Rectal smooth muscle tissue (tissue), 1 donor: ENCODE data around the gene BPIFA3.

Source experiments
- H3K27ac ChIP-seq: one replicate; pipeline ENCODE4 v1.7.0; 2013; ENCODE audit warnings: low read depth, low read length, inconsistent platforms
- H3K27me3 ChIP-seq: one replicate; pipeline ENCODE4 v1.7.0; 2013; ENCODE audit warnings: low read length; ENCODE audit not compliant: control insufficient read depth, insufficient read depth
- H3K36me3 ChIP-seq: one replicate; pipeline ENCODE4 v1.7.0; 2013; ENCODE audit warnings: low read length; ENCODE audit not compliant: control insufficient read depth, insufficient read depth
- H3K4me1 ChIP-seq: one replicate; pipeline ENCODE4 v1.7.0; 2013; ENCODE audit warnings: low read length; ENCODE audit not compliant: control insufficient read depth, insufficient read depth
- H3K4me3 ChIP-seq: one replicate; pipeline ENCODE4 v1.7.0; 2013; ENCODE audit warnings: low read length
- H3K9ac ChIP-seq: one replicate; pipeline ENCODE4 v1.7.0; 2013; ENCODE audit warnings: low read length

The BPIFA3 gene

GRCh38 chr20:33232486-33233072, 15.4 kb downstream of the BPIFA3 start:
- no peak overlapping the region for H3K27ac ChIP-seq

GRCh38 chr20:33233129-33233774, 16.1 kb downstream of the BPIFA3 start:
- Histone ChIP-seq H3K36me3 (no peaks in the 10 kb centered on the region), H3K27ac (no peak overlapping the region), H3K4me3 (no peak overlapping the region), H3K27me3 (no peaks in the 10 kb centered on the region), H3K4me1 (no peaks in the 10 kb centered on the region), H3K9ac (no peak overlapping the region)

More at GRCh38 chr20:33232486-33233072, 15.4 kb downstream of the BPIFA3 start:
- no peaks in the 10 kb centered on the region for H3K27me3 ChIP-seq
- H3K4me3 ChIP-seq: no peak overlapping the region
- H3K36me3 ChIP-seq: no peaks in the 10 kb centered on the region
- H3K4me1 ChIP-seq: no peaks in the 10 kb centered on the region
- H3K9ac ChIP-seq: no peak overlapping the region

GRCh38 chr20:33234050-33234449, 16.9 kb downstream of the BPIFA3 start:
- Histone ChIP-seq H3K4me3 (no peak overlapping the region), H3K4me1 (no peaks in the 10 kb centered on the region), H3K36me3 (no peaks in the 10 kb centered on the region), H3K27ac (no peak overlapping the region), H3K27me3 (no peaks in the 10 kb centered on the region), H3K9ac (no peak overlapping the region)

- Histone ChIP-seq H3K4me1 (no peaks in the 10 kb centered on the region), H3K36me3 (no peaks in the 10 kb centered on the region), H3K9ac (no peak within 1 kb of the TSS), H3K27me3 (no peaks in the 10 kb centered on the region), H3K27ac (no peak within 1 kb of the TSS), H3K4me3 (no peak within 1 kb of the TSS)
These were observed 18.5 kb downstream of the BPIFA3 start, which contains the start of gene BPIFA1 for GRCh38 chr20:33235696-33236095. BPIFA1 (plus strand) TSS chr20:33235996; CDS start chr20:33237712, 1,716 bp downstream.

- Histone ChIP-seq H3K4me3 (no peak overlapping the region), H3K9ac (no peak overlapping the region), H3K36me3 (no peaks in the 10 kb centered on the region), H3K27me3 (no peaks in the 10 kb centered on the region), H3K4me1 (no peaks in the 10 kb centered on the region), H3K27ac (no peak overlapping the region)
These were observed 19.2 kb downstream of the BPIFA3 start for GRCh38 chr20:33236351-33236750.

GRCh38 chr20:33237989-33238388, 20.8 kb downstream of the BPIFA3 start:
- no peaks in the 10 kb centered on the region for H3K36me3 ChIP-seq
- no peaks in the 10 kb centered on the region for H3K27me3 ChIP-seq
- no peaks in the 10 kb centered on the region for H3K4me1 ChIP-seq
- H3K27ac ChIP-seq: no peak overlapping the region
- H3K9ac ChIP-seq: no peak overlapping the region
- no peak overlapping the region for H3K4me3 ChIP-seq

- Histone ChIP-seq H3K36me3 (no peaks in the 10 kb centered on the region), H3K4me1 (no peaks in the 10 kb centered on the region), H3K27ac (no peak overlapping the region), H3K9ac (no peak overlapping the region), H3K4me3 (no peak overlapping the region), H3K27me3 (no peaks in the 10 kb centered on the region)
These were observed 22.3 kb downstream of the BPIFA3 start for GRCh38 chr20:33239418-33239817.

GRCh38 chr20:33239979-33240736, 23.0 kb downstream of the BPIFA3 start:
- H3K27ac ChIP-seq: no peak overlapping the region
- H3K27me3 ChIP-seq: no peaks in the 10 kb centered on the region
- H3K4me1 ChIP-seq: no peaks in the 10 kb centered on the region
- no peak overlapping the region for H3K4me3 ChIP-seq
- H3K9ac ChIP-seq: no peak overlapping the region
- no peaks in the 10 kb centered on the region for H3K36me3 ChIP-seq

GRCh38 chr20:33240923-33241322, 23.8 kb downstream of the BPIFA3 start:
- Histone ChIP-seq H3K9ac (no peak overlapping the region), H3K27ac (no peak overlapping the region), H3K36me3 (no peaks in the 10 kb centered on the region), H3K27me3 (no peaks in the 10 kb centered on the region), H3K4me1 (no peaks in the 10 kb centered on the region), H3K4me3 (no peak overlapping the region)

GRCh38 chr20:33242319-33243100, 25.4 kb downstream of the BPIFA3 start:
- Histone ChIP-seq H3K27ac (no peak overlapping the region), H3K4me1 (no peaks in the 10 kb centered on the region), H3K4me3 (no peak overlapping the region), H3K36me3 (no peaks in the 10 kb centered on the region), H3K9ac (no peak overlapping the region), H3K27me3 (no peaks in the 10 kb centered on the region)

GRCh38 chr20:33246077-33246476, 28.9 kb downstream of the BPIFA3 start:
- no peak overlapping the region for H3K4me3 ChIP-seq
- no peak overlapping the region for H3K27ac ChIP-seq
- H3K27me3 ChIP-seq: no peaks in the 10 kb centered on the region
- no peak overlapping the region for H3K9ac ChIP-seq
- no peaks in the 10 kb centered on the region for H3K36me3 ChIP-seq
- no peaks in the 10 kb centered on the region for H3K4me1 ChIP-seq

- H3K4me1 ChIP-seq: no peaks in the 10 kb centered on the region
- H3K36me3 ChIP-seq: no peaks in the 10 kb centered on the region
- no peak overlapping the region for H3K9ac ChIP-seq
- H3K27ac ChIP-seq: no peak overlapping the region
- H3K4me3 ChIP-seq: no peak overlapping the region
- H3K27me3 ChIP-seq: no peaks in the 10 kb centered on the region
These were observed 32.3 kb downstream of the BPIFA3 start for GRCh38 chr20:33249456-33249855.
